ENCODE measurements around the gene DAZ4.
"Not testable (repeated sequence)": the region's sequence is repeated elsewhere in the genome, so short reads cannot be mapped to it uniquely, and the experiment has no call there.

DNA sequence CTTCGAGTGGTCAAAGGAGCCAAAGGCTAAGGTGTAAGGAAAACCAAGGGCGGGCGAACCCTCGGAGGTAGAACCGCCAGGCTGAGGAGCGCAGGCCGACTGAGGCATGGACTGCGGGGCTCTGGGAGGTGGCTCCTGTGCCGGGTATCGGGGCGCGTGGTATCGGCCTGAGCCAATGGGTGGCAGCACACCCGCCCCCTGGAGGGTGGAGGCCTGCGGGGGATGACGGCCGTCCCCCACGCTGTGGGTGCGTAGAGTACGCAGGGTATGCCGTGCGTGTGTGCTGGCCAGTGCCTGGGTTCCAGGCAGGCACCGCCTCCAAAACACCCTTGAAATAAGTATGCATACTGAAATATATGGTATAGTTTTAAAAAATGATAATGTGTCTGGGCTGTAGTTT lies 20.4 kb upstream of the DAZ4 start, which contains the start of gene DAZ3:
- not testable (repeated sequence) for TF ChIP-seq CTCF (conservative IDR thresholded peaks at IDR 0.05; ENCODE audit: low read depth in 2 of 2); EZH2phosphoT487 (IDR thresholded peaks at IDR 0.05; ENCODE audit: unreplicated experiment); EZH2 (IDR thresholded peaks at IDR 0.05; ENCODE audit: low read depth, unreplicated experiment); POLR2AphosphoS5 (IDR thresholded peaks at IDR 0.05; ENCODE audit: low read depth); CREB1 (CRISPR knock-in tag; IDR thresholded peaks at IDR 0.05; ENCODE audit: low read depth); ZNF114 (CRISPR knock-in tag; IDR thresholded peaks at IDR 0.05)
- TF ChIP-seq, protein P1, sequence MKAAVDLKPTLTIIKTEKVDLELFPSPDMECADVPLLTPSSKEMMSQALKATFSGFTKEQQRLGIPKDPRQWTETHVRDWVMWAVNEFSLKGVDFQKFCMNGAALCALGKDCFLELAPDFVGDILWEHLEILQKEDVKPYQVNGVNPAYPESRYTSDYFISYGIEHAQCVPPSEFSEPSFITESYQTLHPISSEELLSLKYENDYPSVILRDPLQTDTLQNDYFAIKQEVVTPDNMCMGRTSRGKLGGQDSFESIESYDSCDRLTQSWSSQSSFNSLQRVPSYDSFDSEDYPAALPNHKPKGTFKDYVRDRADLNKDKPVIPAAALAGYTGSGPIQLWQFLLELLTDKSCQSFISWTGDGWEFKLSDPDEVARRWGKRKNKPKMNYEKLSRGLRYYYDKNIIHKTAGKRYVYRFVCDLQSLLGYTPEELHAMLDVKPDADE (IDR thresholded peaks at IDR 0.05) = not testable (repeated sequence)
- TF ChIP-seq, protein P2, sequence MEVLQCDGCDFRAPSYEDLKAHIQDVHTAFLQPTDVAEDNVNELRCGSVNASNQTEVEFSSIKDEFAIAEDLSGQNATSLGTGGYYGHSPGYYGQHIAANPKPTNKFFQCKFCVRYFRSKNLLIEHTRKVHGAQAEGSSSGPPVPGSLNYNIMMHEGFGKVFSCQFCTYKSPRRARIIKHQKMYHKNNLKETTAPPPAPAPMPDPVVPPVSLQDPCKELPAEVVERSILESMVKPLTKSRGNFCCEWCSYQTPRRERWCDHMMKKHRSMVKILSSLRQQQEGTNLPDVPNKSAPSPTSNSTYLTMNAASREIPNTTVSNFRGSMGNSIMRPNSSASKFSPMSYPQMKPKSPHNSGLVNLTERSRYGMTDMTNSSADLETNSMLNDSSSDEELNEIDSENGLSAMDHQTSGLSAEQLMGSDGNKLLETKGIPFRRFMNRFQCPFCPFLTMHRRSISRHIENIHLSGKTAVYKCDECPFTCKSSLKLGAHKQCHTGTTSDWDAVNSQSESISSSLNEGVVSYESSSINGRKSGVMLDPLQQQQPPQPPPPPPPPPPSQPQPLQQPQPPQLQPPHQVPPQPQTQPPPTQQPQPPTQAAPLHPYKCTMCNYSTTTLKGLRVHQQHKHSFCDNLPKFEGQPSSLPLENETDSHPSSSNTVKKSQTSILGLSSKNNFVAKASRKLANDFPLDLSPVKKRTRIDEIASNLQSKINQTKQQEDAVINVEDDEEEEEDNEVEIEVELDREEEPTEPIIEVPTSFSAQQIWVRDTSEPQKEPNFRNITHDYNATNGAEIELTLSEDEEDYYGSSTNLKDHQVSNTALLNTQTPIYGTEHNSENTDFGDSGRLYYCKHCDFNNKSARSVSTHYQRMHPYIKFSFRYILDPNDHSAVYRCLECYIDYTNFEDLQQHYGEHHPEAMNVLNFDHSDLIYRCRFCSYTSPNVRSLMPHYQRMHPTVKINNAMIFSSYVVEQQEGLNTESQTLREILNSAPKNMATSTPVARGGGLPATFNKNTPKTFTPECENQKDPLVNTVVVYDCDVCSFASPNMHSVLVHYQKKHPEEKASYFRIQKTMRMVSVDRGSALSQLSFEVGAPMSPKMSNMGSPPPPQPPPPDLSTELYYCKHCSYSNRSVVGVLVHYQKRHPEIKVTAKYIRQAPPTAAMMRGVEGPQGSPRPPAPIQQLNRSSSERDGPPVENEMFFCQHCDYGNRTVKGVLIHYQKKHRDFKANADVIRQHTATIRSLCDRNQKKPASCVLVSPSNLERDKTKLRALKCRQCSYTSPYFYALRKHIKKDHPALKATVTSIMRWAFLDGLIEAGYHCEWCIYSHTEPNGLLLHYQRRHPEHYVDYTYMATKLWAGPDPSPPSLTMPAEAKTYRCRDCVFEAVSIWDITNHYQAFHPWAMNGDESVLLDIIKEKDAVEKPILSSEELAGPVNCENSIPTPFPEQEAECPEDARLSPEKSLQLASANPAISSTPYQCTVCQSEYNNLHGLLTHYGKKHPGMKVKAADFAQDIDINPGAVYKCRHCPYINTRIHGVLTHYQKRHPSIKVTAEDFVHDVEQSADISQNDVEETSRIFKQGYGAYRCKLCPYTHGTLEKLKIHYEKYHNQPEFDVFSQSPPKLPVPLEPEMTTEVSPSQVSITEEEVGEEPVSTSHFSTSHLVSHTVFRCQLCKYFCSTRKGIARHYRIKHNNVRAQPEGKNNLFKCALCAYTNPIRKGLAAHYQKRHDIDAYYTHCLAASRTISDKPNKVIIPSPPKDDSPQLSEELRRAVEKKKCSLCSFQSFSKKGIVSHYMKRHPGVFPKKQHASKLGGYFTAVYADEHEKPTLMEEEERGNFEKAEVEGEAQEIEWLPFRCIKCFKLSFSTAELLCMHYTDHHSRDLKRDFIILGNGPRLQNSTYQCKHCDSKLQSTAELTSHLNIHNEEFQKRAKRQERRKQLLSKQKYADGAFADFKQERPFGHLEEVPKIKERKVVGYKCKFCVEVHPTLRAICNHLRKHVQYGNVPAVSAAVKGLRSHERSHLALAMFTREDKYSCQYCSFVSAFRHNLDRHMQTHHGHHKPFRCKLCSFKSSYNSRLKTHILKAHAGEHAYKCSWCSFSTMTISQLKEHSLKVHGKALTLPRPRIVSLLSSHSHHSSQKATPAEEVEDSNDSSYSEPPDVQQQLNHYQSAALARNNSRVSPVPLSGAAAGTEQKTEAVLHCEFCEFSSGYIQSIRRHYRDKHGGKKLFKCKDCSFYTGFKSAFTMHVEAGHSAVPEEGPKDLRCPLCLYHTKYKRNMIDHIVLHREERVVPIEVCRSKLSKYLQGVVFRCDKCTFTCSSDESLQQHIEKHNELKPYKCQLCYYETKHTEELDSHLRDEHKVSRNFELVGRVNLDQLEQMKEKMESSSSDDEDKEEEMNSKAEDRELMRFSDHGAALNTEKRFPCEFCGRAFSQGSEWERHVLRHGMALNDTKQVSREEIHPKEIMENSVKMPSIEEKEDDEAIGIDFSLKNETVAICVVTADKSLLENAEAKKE (CRISPR knock-in tag; IDR thresholded peaks at IDR 0.05) = not testable (repeated sequence)

All from GM23338 (cell line).